Measurements from ENCODE around the gene MIDN. TPM values are rescaled to one million over a fixed set of nuclear protein-coding genes. Genes with fewer than 3 reads are reported as not detected.

MIDN gene
- total RNA-seq, 4 donors from 2014 or later = 8.0 to 43.1 (median 12.2) TPM

- TF ChIP-seq CTCF (IDR thresholded peaks at IDR 0.05; ENCODE audit: low read depth) = no peak
Measured at GRCh38 chr19:1223018-1223855, 25.1 kb upstream of the MIDN start.

- no peak for TF ChIP-seq CTCF (IDR thresholded peaks at IDR 0.05; ENCODE audit: low read depth)
Measured at GRCh38 chr19:1224047-1224825, 24.1 kb upstream of the MIDN start.

GRCh38 chr19:1224847-1225246, 23.5 kb upstream of the MIDN start:
- no peak for TF ChIP-seq CTCF (IDR thresholded peaks at IDR 0.05; ENCODE audit: low read depth)

GRCh38 chr19:1225440-1226226, 22.8 kb upstream of the MIDN start:
- TF ChIP-seq CTCF (IDR thresholded peaks at IDR 0.05; ENCODE audit: low read depth) = no peak

- TF ChIP-seq CTCF (IDR thresholded peaks at IDR 0.05; ENCODE audit: low read depth) = no peak
Measured at GRCh38 chr19:1226227-1226518, 22.2 kb upstream of the MIDN start.

GRCh38 chr19:1226522-1227303, 21.7 kb upstream of the MIDN start:
- no peak for TF ChIP-seq CTCF (IDR thresholded peaks at IDR 0.05; ENCODE audit: low read depth)
